IMR-90 (cell line): Measurements from ENCODE around the gene ANKRD9. TPM values are rescaled to one million over a fixed set of nuclear protein-coding genes. Genes with fewer than 3 reads are reported as not detected.
A peak's percentile ranks its signal among the peaks of the same experiment; 100 is the strongest.

Experiments
- ATAC-seq: fragments of 200-7000 bp; cut with Tn5 transposase; 2 replicates; pipeline ENCODE4 v1.9.1; 2020; ENCODE audit warnings: low read depth, mild to moderate bottlenecking, moderate library complexity
- BruUV-seq: library from RNA; stranded (reverse); fragments of 400-500 nt; replicated peaks from 2 replicates; lab custom pipeline; 2021; lab: Mats Ljungman, UMichigan
- CTCF ChIA-PET: fragments of 300-600 bp; formaldehyde crosslinking; extraction: SDS; loops from one replicate; lab custom pipeline; 2021; ENCODE audit warnings: antibody characterized with exemption; lab: Yijun Ruan, JAX
- POLR2A ChIA-PET: fragments of 300-600 bp; sonication (Branson Sonifier 250); formaldehyde crosslinking; loops from one replicate; lab custom pipeline; 2022; ENCODE audit warnings: antibody characterized with exemption; ENCODE audit not compliant: unreplicated experiment; lab: Charles Lee
- DNase-seq: peaks from one replicate; pipeline ENCODE4 v3.0.0; 2013
- H2AFZ ChIP-seq: replicated peaks from 2 replicates; pipeline ENCODE3; 2013; ENCODE audit warnings: low read length, mild to moderate bottlenecking; ENCODE audit not compliant: poor library complexity
- H2AK5ac ChIP-seq: 2 replicates; pipeline ENCODE4 v1.6.1; 2013; ENCODE audit warnings: low read depth, low read length, inconsistent platforms
- H2AK9ac ChIP-seq: replicated peaks from 2 replicates; pipeline ENCODE3; 2013; ENCODE audit warnings: mild to moderate bottlenecking, low read depth, low read length, moderate library complexity; ENCODE audit not compliant: poor library complexity
- H2BK120ac ChIP-seq: 2 replicates; pipeline ENCODE4 v1.6.1; 2013; ENCODE audit warnings: low read depth, low read length, inconsistent platforms
- H2BK15ac ChIP-seq: 3 replicates; pipeline ENCODE4 v1.6.1; 2013; ENCODE audit warnings: low read depth, low read length, inconsistent platforms
- H2BK20ac ChIP-seq: 2 replicates; pipeline ENCODE4 v1.6.1; 2013; ENCODE audit warnings: low read depth, mild to moderate bottlenecking, inconsistent platforms, low read length, moderate library complexity
- H2BK5ac ChIP-seq: 2 replicates; pipeline ENCODE4 v1.6.1; 2013; ENCODE audit warnings: mild to moderate bottlenecking, low read depth, low read length, inconsistent platforms; ENCODE audit not compliant: poor library complexity, severe bottlenecking
- H3K14ac ChIP-seq: replicated peaks from 2 replicates; pipeline ENCODE4 v1.6.1; 2013; ENCODE audit warnings: low read depth, low read length, inconsistent platforms
- H3K18ac ChIP-seq: 2 replicates; pipeline ENCODE4 v1.6.1; 2013; ENCODE audit warnings: low read depth, low read length, control low read depth
- H3K23ac ChIP-seq: 2 replicates; pipeline ENCODE4 v1.6.1; 2013; ENCODE audit warnings: low read depth, low read length, inconsistent platforms
- H3K27ac ChIP-seq: 2 replicates; pipeline ENCODE4 v1.5.1; 2013; ENCODE audit warnings: mild to moderate bottlenecking, control low read depth, low read length; ENCODE audit not compliant: insufficient read depth
- H3K27me3 ChIP-seq: 2 replicates; pipeline ENCODE4 v1.6.1; 2013; ENCODE audit warnings: low read length; ENCODE audit not compliant: control insufficient read depth, insufficient read depth
- H3K36me3 ChIP-seq: 2 replicates; pipeline ENCODE4 v1.6.1; 2013; ENCODE audit warnings: low read length, mixed read lengths; ENCODE audit not compliant: control insufficient read depth, insufficient read depth
- H3K4ac ChIP-seq: 2 replicates; pipeline ENCODE4 v1.6.1; 2013; ENCODE audit warnings: low read depth, low read length, inconsistent platforms
- H3K4me1 ChIP-seq: 2 replicates; pipeline ENCODE4 v1.6.1; 2013; ENCODE audit warnings: low read length, mixed read lengths; ENCODE audit not compliant: control insufficient read depth, insufficient read depth
- H3K4me2 ChIP-seq: 2 replicates; pipeline ENCODE4 v1.6.1; 2013; ENCODE audit warnings: low read depth, mild to moderate bottlenecking, control low read depth, low read length, moderate library complexity
- H3K4me3 ChIP-seq: 2 replicates; pipeline ENCODE4 v1.5.1; 2013; ENCODE audit warnings: low read depth, mild to moderate bottlenecking, control low read depth, low read length, moderate library complexity; ENCODE audit not compliant: insufficient read depth
- H3K56ac ChIP-seq: 2 replicates; pipeline ENCODE4 v1.6.1; 2013; ENCODE audit warnings: low read length, inconsistent platforms; ENCODE audit not compliant: insufficient read depth; ENCODE audit errors: extremely low read depth
- H3K79me1 ChIP-seq, 2 experiments: 2 replicates each; pipeline ENCODE4 v1.6.1; 2013; ENCODE audit warnings: low read length in 2 of 2, inconsistent platforms in 1 of 2, low read depth in 1 of 2
- H3K9ac ChIP-seq: 2 replicates; pipeline ENCODE4 v1.6.1; 2013; ENCODE audit warnings: low read depth, low read length, control low read depth
- H3K9me1 ChIP-seq: 2 replicates; pipeline ENCODE4 v1.6.1; 2013; ENCODE audit warnings: low read length, inconsistent platforms; ENCODE audit not compliant: insufficient read depth
- H3K9me3 ChIP-seq: 2 replicates; pipeline ENCODE4 v1.6.1; 2013; ENCODE audit warnings: low read length; ENCODE audit not compliant: control insufficient read depth, insufficient read depth
- H4K20me1 ChIP-seq: 2 replicates; pipeline ENCODE4 v1.6.1; 2013; ENCODE audit warnings: low read length, inconsistent platforms; ENCODE audit not compliant: insufficient read depth
- H4K5ac ChIP-seq: 2 replicates; pipeline ENCODE4 v1.6.1; 2013; ENCODE audit warnings: mild to moderate bottlenecking, low read depth, low read length, control low read depth
- H4K8ac ChIP-seq, 2 experiments: 2 replicates each; pipeline ENCODE4 v1.6.1; 2013; ENCODE audit warnings: low read depth in 2 of 2, low read length in 2 of 2, control low read depth in 1 of 2, inconsistent platforms in 1 of 2
- H4K91ac ChIP-seq: 2 replicates; pipeline ENCODE4 v1.6.1; 2013; ENCODE audit warnings: low read depth, low read length, inconsistent platforms; ENCODE audit not compliant: insufficient read depth
- BHLHE40 ChIP-seq: fragments of 150-350 bp; IDR thresholded peaks from 2 replicates; pipeline ENCODE4 v1.6.1; 2016; ENCODE audit warnings: mild to moderate bottlenecking, low read depth, low read length
- CEBPB ChIP-seq: IDR thresholded peaks from 2 replicates; pipeline ENCODE4 v1.6.1; 2012; ENCODE audit warnings: low read depth, low read length, improper control_type of control experiment
- CHD1 ChIP-seq: IDR thresholded peaks from 2 replicates; pipeline ENCODE4 v1.6.1; 2012; ENCODE audit warnings: low read depth, low read length, improper control_type of control experiment
- FOS ChIP-seq: fragments of 150-350 bp; IDR thresholded peaks from 2 replicates; pipeline ENCODE4 v1.6.1; 2016; ENCODE audit warnings: low read depth, low read length
- MAFK ChIP-seq: IDR thresholded peaks from 2 replicates; pipeline ENCODE4 v1.6.1; 2012; ENCODE audit warnings: low read depth, low read length, improper control_type of control experiment
- MAZ ChIP-seq: IDR thresholded peaks from 2 replicates; pipeline ENCODE4 v1.6.1; 2012; ENCODE audit warnings: low read depth, mild to moderate bottlenecking, low read length, improper control_type of control experiment, moderate library complexity, borderline replicate concordance
- MXI1 ChIP-seq: IDR thresholded peaks from 2 replicates; pipeline ENCODE4 v1.6.1; 2012; ENCODE audit warnings: low read depth, mild to moderate bottlenecking, low read length, moderate library complexity, borderline replicate concordance
- NFE2L2 ChIP-seq: fragments of 150-350 bp; IDR thresholded peaks from 2 replicates; pipeline ENCODE4 v1.6.1; 2016; ENCODE audit warnings: low read depth, mild to moderate bottlenecking, low read length
- POLR2A ChIP-seq: IDR thresholded peaks from 2 replicates; pipeline ENCODE4 v1.6.1; 2012; ENCODE audit warnings: mild to moderate bottlenecking, low read depth, low read length
- RAD21 ChIP-seq: IDR thresholded peaks from 2 replicates; pipeline ENCODE4 v1.6.1; 2012; ENCODE audit warnings: low read length, improper control_type of control experiment
- SMC3 ChIP-seq: fragments of 150-350 bp; IDR thresholded peaks from 2 replicates; pipeline ENCODE4 v1.6.1; 2016; ENCODE audit warnings: low read depth, mild to moderate bottlenecking, antibody characterized with exemption, low read length, moderate library complexity
- WGBS, 2 experiments: methylation state at CpG; one replicate each; pipeline versions ENCODE4 v1.1.5 to v1.1.7; 2013; ENCODE audit warnings: missing lambda C conversion rate in 2 of 2; ENCODE audit not compliant: insufficient read length in 1 of 2; ENCODE audit errors: extremely low coverage in 2 of 2; 5-methylcytosine and 5-hydroxymethylcytosine counted together
- dilution Hi-C: fragments of 300-500 bp; cut with HindIII; formaldehyde crosslinking; loops from one replicate; pipeline ENCODE4 v1.14.3; 2018; ENCODE audit warnings: low sequenced_read_pairs; ENCODE audit not compliant: unreplicated experiment
- in situ Hi-C: fragments of 300-500 bp; cut with MboI; formaldehyde crosslinking; loops from 3 replicates; pipeline ENCODE4 v1.14.3; 2019; ENCODE audit warnings: low sequenced_read_pairs, inconsistent platforms, mixed read lengths
- intact Hi-C: fragments of 100-400 bp; cut with micrococcal nuclease; formaldehyde crosslinking; loops from 2 replicates; pipeline ENCODE4 v1.10.0; 2022
- polyA plus RNA-seq, 3 experiments: library from polyadenylated mRNA; depleted of rRNA; stranded (reverse); fragments of >200 nt; gene quantifications; 2 replicates each; pipeline ENCODE4 v1.2.3, GENCODE V29; 2012; ENCODE audit warnings: low replicate concordance in 1 of 3
- total RNA-seq: library from RNA; depleted of rRNA; stranded (reverse); fragments of >200 nt; gene quantifications from 2 replicates; pipeline ENCODE4 v1.2.3, GENCODE V29; 2012
- TF ChIP-seq, protein P1 (sequence below): conservative IDR thresholded peaks from 2 replicates; pipeline ENCODE4 v1.5.1; 2012; ENCODE audit warnings: mild to moderate bottlenecking, low read depth, low read length, improper control_type of control experiment
- TF ChIP-seq, protein P2 (sequence below): fragments of 150-350 bp; IDR thresholded peaks from 2 replicates; pipeline ENCODE4 v1.6.1; 2016; ENCODE audit warnings: low read depth, mild to moderate bottlenecking, low read length, moderate library complexity, borderline replicate concordance
- TF ChIP-seq, protein P3 (sequence below): fragments of 150-350 bp; IDR thresholded peaks from 2 replicates; pipeline ENCODE4 v1.6.1; 2017; ENCODE audit warnings: mild to moderate bottlenecking, antibody characterized with exemption, low read length, low read depth

The ANKRD9 gene
- total and polyA plus RNA-seq, 2 of the 4 experiments (the other 2 are of a cell fraction) = 3.9 to 15.7 TPM

DNA sequence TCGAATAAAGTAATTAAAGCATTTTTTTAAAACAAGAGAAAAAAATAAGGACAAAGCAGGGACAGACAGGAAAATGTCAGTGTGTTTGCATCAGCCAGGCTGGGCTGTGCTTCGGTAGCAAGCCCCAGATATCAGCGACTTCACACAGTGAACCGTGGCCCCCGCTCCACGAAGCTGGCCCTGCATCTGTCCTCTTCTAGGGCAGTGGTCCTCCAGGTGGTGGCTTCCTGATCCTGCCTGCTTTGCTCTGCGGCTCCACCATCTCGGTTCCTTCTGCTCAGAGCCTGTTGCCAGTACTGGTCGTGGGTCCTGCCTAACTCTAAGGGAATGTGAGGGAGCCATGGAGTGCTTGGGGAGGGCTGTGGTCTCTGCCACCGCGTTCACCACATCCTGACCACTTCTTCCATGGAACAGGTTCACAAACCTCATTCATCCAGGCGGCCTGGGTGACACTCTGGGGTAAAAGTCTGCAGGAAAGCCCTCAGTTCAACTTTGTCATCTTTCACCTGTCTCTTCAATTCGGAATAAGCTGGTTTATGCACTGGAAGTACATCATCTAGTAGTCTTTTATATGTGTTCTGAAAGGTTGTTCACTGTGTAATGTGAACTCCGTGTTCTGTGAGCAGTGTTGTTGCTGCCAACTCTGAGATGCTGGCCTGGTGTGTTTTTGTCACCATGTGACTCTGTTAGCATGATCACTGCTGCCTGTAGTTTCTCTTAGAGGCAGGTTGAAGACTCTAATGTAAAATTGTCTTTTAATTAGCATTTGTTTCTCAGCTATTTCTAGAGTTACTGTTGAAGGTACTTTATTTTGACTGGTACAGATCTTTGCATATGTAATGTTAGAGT, 47.9 kb downstream of the ANKRD9 start:
- WGBS, 2 experiments = 90% methylated on average over 5 of the region's 14 CpGs; no CpG with 5 or more reads in 1 of the 2 experiments
- ATAC-seq (no peak), DNase-seq (no peak)
- H3K4me2 ChIP-seq = no peak overlapping the region
- no peak overlapping the region for H3K9ac ChIP-seq
- H3K18ac ChIP-seq = no peak overlapping the region
- H2BK20ac ChIP-seq = no peak overlapping the region
- H3K79me1 ChIP-seq = no peaks in the 10 kb centered on the region
- peaks cover 35% of the 10 kb centered on the region for H3K36me3 ChIP-seq
- H2BK120ac ChIP-seq = no peak overlapping the region
- TF ChIP-seq CEBPB (no peak), BHLHE40 (no peak), NFE2L2 (no peak), MAZ (no peak), FOS (no peak), MXI1 (no peak), CHD1 (no peak), SMC3 (no peak), POLR2A (no peak), MAFK (no peak), RAD21 (no peak)
- TF ChIP-seq, protein P1, sequence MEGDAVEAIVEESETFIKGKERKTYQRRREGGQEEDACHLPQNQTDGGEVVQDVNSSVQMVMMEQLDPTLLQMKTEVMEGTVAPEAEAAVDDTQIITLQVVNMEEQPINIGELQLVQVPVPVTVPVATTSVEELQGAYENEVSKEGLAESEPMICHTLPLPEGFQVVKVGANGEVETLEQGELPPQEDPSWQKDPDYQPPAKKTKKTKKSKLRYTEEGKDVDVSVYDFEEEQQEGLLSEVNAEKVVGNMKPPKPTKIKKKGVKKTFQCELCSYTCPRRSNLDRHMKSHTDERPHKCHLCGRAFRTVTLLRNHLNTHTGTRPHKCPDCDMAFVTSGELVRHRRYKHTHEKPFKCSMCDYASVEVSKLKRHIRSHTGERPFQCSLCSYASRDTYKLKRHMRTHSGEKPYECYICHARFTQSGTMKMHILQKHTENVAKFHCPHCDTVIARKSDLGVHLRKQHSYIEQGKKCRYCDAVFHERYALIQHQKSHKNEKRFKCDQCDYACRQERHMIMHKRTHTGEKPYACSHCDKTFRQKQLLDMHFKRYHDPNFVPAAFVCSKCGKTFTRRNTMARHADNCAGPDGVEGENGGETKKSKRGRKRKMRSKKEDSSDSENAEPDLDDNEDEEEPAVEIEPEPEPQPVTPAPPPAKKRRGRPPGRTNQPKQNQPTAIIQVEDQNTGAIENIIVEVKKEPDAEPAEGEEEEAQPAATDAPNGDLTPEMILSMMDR = no peak
- TF ChIP-seq, protein P2, sequence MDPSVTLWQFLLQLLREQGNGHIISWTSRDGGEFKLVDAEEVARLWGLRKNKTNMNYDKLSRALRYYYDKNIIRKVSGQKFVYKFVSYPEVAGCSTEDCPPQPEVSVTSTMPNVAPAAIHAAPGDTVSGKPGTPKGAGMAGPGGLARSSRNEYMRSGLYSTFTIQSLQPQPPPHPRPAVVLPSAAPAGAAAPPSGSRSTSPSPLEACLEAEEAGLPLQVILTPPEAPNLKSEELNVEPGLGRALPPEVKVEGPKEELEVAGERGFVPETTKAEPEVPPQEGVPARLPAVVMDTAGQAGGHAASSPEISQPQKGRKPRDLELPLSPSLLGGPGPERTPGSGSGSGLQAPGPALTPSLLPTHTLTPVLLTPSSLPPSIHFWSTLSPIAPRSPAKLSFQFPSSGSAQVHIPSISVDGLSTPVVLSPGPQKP = no peak
- TF ChIP-seq, protein P3, sequence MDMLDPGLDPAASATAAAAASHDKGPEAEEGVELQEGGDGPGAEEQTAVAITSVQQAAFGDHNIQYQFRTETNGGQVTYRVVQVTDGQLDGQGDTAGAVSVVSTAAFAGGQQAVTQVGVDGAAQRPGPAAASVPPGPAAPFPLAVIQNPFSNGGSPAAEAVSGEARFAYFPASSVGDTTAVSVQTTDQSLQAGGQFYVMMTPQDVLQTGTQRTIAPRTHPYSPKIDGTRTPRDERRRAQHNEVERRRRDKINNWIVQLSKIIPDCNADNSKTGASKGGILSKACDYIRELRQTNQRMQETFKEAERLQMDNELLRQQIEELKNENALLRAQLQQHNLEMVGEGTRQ = no peak
- no peaks in the 10 kb centered on the region for H3K27me3 ChIP-seq
- ChIA-PET CTCF (no interaction called here), POLR2A (no interaction called here)
- no peak overlapping the region for H2BK5ac ChIP-seq
- dilution Hi-C loops (no loop called here), in situ Hi-C loops (no loop called here), intact Hi-C loops (no loop called here)
- no peak overlapping the region for H2AFZ ChIP-seq
- no peak overlapping the region for H3K4me3 ChIP-seq
- H3K23ac ChIP-seq = no peak overlapping the region
- no peak overlapping the region for H2BK15ac ChIP-seq
- no peaks in the 10 kb centered on the region for H3K9me3 ChIP-seq
- no peak overlapping the region for H3K4ac ChIP-seq
- peak overlapping the region; percentile 25 for H2AK9ac ChIP-seq
- BruUV-seq = no TSS peak
- no peak overlapping the region for H4K91ac ChIP-seq
- H2AK5ac ChIP-seq = no peak overlapping the region
- no peaks in the 10 kb centered on the region for H4K20me1 ChIP-seq
- no peak overlapping the region for H4K8ac ChIP-seq
- no peak overlapping the region for H3K56ac ChIP-seq
- no peaks in the 10 kb centered on the region for H3K4me1 ChIP-seq
- no peak overlapping the region for H4K5ac ChIP-seq
- peak overlapping the region; percentile 19; the same call in 1 of the 2 replicates for H3K14ac ChIP-seq
- H3K9me1 ChIP-seq = 0 out of 2 replicates have a peak, but pooled peaks cover 3% of the 10 kb centered on the region
- H3K27ac ChIP-seq = no peak overlapping the region
